ENCODE results near the gene RUFY2. TPM values are rescaled to one million over a fixed set of nuclear protein-coding genes. Genes with fewer than 3 reads are reported as not detected.
"Not testable (repeated sequence)": the region's sequence is repeated elsewhere in the genome, so short reads cannot be mapped to it uniquely, and the experiment has no call there.

RUFY2 gene
- total RNA-seq, 1 experiment from 2014 or later: 16.3 TPM

DNA sequence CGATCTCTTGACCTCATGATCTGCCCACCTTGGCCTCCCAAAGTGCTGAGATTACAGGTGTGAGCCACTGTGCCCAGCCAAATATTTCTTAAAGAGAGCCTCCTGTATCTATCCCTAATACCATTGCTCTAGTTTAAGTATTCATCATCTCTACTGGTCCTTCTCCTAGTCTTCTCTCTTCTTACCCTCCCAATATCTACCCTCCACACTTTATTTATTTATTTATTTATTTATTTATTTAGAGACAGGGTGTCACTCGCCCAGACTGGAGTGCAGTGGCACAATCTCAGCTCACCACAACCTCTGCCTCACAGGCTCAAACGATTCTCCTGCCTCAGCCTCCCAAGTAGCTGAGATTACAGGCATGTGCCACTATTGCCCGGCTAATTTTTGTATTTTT, 82.7 kb downstream of the RUFY2 start:
- not testable (repeated sequence) for H3K4me1 ChIP-seq; H3K9me3 ChIP-seq (replicated peaks); H3K27ac ChIP-seq; H3K36me3 ChIP-seq; H3K4me3 ChIP-seq; H3K27me3 ChIP-seq; DNase-seq

DNA sequence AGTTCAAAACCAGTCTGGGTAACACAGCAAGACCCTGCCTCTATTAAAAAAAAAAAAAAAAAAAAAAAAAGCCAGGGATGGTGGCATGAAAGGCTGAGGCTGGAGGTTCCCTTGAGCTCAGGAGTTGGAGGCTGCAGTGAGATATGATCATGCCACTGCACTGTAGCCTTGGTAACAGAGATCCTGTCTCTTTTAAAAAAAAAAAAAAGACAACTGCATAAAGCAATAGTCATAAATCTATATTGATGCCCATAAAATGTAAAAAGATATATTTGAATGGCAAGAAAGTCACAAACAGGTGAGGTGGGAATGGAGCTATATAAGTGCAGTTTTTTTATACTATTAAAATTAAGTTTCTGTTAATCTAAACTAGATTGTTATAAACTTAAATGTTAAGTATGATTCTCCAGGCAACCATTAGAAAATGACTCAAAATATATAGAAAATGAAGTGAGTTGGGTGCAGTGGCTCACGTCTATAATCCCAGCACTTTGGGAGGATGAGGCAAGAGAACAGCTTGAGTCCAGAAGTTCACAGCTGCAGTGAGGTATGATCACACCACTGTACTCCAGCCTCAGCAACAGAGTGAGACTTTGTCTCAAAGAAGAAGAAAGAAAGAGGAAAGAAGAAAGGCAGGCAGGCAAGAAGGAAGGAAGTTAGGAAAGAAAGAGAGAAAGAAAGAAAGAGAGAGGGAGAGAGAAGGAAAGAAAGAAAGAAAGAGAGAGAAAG, 88.6 kb downstream of the RUFY2 start:
- H3K9me3 ChIP-seq (replicated peaks): no peaks in the 10 kb centered on the region
- DNase-seq: no peak
- H3K36me3 ChIP-seq: no peaks in the 10 kb centered on the region
- H3K27ac ChIP-seq: no peak overlapping the region
- H3K4me1 ChIP-seq: no peaks in the 10 kb centered on the region
- H3K27me3 ChIP-seq: no peaks in the 10 kb centered on the region
- H3K4me3 ChIP-seq: no peak overlapping the region

DNA sequence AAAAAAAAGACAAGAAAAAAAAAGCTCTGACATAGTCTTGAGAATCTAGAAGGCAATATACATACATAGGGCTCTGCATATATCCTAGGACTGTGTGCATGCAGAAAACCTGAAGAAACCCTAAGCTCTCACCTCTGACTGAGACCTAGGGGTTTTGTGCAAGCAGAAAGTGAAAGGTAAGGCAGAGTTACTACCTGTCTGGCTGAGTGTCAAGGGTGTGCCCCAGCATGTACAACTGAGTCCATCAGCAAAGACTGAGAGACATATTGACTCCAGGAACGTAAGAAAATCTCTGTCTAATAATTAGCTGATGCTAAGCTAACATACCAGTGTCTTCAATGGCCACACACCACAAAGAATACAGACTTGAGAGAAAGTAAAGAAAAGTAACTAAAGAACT, 91.5 kb downstream of the RUFY2 start:
- Histone ChIP-seq H3K4me1 (no peaks in the 10 kb centered on the region), H3K27me3 (no peaks in the 10 kb centered on the region), H3K27ac (no peak overlapping the region), H3K4me3 (no peak overlapping the region), H3K36me3 (no peaks in the 10 kb centered on the region), H3K9me3 (replicated peaks) (no peaks in the 10 kb centered on the region)
- no peak for DNase-seq

DNA sequence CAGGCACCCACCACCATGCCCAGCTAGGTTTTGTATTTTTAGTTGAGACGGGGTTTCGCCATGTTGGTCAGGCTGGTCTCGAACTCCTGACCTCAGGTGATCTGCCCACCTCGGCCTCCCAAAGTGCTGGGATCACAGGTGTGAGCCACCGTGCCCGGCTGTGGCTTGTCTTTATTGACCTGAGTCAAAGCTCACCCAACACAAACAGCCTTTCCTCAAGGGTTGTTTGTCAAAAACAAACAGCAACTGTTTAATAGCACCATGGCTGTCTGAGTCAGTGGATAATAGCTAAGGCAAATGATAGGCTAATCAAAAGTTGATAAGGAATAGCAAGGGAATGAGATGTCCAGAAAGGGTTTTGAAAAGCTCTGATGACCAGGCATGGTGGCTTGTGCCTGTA, 92.1 kb downstream of the RUFY2 start:
- not testable (repeated sequence) for H3K27me3 ChIP-seq

DNA sequence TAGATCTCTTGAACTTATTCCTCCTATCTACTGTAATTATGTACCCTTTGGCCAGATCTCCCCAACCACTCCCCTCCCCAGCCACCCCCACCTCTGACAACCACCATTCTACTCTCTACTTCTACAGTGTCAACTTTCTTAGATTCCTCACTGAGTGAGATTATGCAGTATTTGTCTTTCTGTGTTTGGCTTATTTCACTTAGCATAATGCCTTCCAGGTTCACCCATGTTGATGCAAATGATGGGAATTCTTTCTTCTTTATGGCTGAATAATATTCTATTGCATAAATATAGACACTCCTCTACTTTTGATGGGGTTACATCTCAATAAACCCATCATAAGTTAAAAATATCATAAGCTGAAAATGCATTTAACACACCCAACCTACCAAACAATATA, 96.5 kb downstream of the RUFY2 start:
- Histone ChIP-seq H3K27me3 (no peaks in the 10 kb centered on the region), H3K9me3 (replicated peaks) (no peaks in the 10 kb centered on the region)

More for the DNA sequence above, 92.1 kb downstream of the RUFY2 start:
- H3K4me3 ChIP-seq; H3K27ac ChIP-seq; H3K36me3 ChIP-seq; H3K9me3 ChIP-seq (replicated peaks); DNase-seq; H3K4me1 ChIP-seq: not testable (repeated sequence)

DNA sequence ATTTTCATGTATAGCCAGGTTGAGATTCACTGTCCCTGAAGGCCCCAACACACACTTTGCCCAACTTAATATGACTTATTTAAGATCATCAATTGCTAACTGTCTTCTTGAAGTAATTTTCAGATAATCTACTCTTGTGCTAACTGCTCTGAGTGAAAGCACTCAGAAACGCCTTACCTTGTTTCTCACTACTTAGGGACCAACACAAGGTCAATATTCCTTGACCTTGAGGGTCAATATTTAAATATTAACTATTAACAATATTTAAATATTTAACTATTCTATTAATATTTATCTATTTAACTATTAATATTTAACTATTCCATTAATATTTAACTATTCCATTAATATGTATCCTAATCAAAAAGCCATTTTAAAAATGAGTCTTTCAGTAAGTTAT, 101.2 kb downstream of the RUFY2 start:
- Histone ChIP-seq H3K27ac (no peak overlapping the region), H3K4me1 (no peaks in the 10 kb centered on the region), H3K9me3 (replicated peaks) (no peaks in the 10 kb centered on the region), H3K27me3 (no peaks in the 10 kb centered on the region), H3K4me3 (no peak overlapping the region), H3K36me3 (no peaks in the 10 kb centered on the region)
- no peak for DNase-seq

More for the DNA sequence above, 96.5 kb downstream of the RUFY2 start:
- no peaks in the 10 kb centered on the region for H3K4me1 ChIP-seq
- H3K36me3 ChIP-seq: no peaks in the 10 kb centered on the region
- H3K27ac ChIP-seq: no peak overlapping the region
- no peak overlapping the region for H3K4me3 ChIP-seq
- DNase-seq: no peak

DNA sequence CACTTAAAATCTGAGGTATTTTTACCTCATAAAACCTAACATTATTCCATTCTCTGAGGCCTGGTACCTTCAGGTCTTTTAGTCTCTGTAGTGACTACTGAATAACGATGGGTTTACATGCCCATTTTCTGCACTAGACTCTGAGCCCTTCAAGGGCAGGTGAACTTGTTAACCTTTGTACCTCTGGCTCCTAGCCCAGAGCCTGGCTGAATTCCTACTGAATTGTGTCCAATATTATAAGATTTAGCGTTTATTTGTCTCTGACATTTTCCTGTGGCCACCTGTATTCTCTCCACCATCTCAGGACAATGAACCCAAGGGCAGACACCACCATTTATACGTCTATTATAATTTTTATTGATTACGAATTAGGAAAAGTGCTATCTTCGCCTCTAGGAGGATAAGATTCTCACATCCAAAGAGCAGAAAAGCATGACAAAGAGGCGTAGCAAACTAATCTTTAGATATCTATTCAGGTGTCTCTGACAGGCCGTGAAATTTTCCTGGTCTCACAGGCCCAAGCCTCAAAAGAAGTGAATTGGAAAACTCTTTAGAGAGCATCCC, 103.1 kb downstream of the RUFY2 start:
- Histone ChIP-seq H3K36me3 (no peaks in the 10 kb centered on the region), H3K4me3 (no peak overlapping the region), H3K4me1 (no peaks in the 10 kb centered on the region), H3K9me3 (replicated peaks) (no peaks in the 10 kb centered on the region), H3K27me3 (no peaks in the 10 kb centered on the region), H3K27ac (no peak overlapping the region)
- no peak for DNase-seq

DNA sequence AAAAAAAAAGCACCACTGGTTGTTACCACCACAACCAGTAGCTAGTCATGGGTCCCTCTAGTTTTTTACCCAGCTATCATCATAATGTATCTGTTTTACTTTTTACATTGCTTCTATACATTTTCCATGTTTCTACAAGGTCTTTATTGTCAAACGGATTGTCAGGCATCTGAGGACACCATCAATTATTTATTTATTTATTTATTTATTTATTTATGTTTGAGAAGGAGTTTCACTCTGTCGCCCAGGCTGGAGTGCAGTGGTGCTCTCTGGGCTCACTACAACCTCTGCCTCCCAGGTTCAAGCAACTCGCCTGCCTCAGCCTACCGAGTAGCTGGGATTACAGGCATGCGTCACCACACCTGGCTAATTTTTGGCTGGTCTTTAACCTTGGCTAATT, 104.2 kb downstream of the RUFY2 start:
- Histone ChIP-seq H3K27ac (no peak overlapping the region), H3K4me1 (no peaks in the 10 kb centered on the region), H3K36me3 (no peaks in the 10 kb centered on the region), H3K4me3 (no peak overlapping the region), H3K9me3 (replicated peaks) (no peaks in the 10 kb centered on the region), H3K27me3 (no peaks in the 10 kb centered on the region)
- no peak for DNase-seq

DNA sequence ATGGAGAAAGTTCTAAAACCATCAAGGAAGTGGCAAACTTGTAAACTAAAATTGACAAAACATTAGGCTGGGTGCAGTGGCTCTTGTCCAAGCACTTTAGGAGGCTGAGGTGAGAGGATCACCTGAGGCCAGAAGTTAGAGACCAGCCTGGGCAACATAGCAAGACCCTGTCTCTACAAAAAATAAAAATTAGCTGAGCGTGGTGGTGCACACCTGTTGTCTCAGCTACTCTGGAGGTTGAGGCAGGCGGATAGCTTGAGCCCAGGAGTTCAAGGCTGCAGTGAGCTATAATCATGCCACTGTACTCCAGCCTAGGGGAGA, 104.6 kb downstream of the RUFY2 start:
- Histone ChIP-seq H3K27ac (no peak overlapping the region), H3K9me3 (replicated peaks) (no peaks in the 10 kb centered on the region), H3K36me3 (no peaks in the 10 kb centered on the region), H3K27me3 (no peaks in the 10 kb centered on the region), H3K4me3 (no peak overlapping the region), H3K4me1 (no peaks in the 10 kb centered on the region)
- no peak for DNase-seq

DNA sequence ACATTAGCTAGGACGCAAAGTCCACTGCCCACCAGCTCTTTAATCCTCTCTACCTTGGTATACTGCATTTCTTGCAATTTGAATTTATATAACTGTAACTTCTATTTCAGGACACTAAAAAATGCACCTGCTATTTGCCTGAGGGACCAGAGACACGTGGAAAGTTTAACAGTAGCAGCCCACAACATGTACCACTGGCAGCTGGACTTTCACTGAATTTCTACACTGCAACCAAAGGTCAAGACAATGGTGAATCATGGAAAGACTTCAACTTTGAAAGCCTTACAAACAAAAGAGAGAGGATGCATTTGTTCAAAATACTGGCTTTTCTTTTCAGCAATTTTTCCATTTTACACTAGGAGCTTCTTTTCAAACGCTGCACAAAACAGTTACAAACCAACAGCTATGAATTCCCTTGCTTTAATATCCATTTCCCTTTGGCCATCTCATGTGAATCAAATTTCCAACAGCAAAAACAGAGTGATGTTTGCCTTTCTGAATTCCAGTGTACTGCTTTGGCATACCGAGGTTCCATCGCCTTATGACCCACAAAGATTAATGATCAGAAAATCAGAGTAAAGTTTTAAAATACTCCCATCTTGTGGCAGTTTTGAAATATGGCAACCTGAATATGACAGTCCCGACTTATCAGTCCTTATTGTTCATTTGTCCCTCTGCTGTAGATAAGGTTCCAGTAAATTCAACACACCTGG, 105.1 kb downstream of the RUFY2 start:
- peak in 1 of 2 experiments; percentile 61 for DNase-seq
- H3K4me3 ChIP-seq: no peak overlapping the region
- no peaks in the 10 kb centered on the region for H3K27me3 ChIP-seq
- no peaks in the 10 kb centered on the region for H3K9me3 ChIP-seq (replicated peaks)
- H3K4me1 ChIP-seq: no peaks in the 10 kb centered on the region
- H3K36me3 ChIP-seq: no peaks in the 10 kb centered on the region
- no peak overlapping the region for H3K27ac ChIP-seq

DNA sequence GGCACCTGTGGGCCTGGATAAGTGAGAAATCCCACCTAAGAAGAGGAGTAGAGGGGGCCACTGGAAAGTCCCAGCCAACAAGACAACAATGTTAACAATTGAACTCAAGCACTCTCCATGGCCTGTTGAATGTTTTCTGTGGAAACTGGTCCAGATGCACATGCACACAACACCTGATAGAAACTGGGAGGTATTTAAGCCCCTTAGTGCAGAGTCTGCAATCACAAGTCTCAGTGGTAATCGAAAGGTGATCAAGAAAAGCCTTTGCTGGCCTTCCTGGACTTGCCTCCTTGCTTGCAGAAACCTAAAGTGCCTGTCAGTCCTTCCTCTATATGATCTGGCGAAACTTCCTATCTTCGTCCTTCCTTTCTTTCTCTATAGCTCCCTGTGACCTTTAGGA, 105.8 kb downstream of the RUFY2 start:
- no peak overlapping the region for H3K4me3 ChIP-seq
- DNase-seq: no peak
- H3K36me3 ChIP-seq: no peaks in the 10 kb centered on the region
- no peak overlapping the region for H3K27ac ChIP-seq
- H3K27me3 ChIP-seq: no peaks in the 10 kb centered on the region
- no peaks in the 10 kb centered on the region for H3K4me1 ChIP-seq
- H3K9me3 ChIP-seq (replicated peaks): no peaks in the 10 kb centered on the region

DNA sequence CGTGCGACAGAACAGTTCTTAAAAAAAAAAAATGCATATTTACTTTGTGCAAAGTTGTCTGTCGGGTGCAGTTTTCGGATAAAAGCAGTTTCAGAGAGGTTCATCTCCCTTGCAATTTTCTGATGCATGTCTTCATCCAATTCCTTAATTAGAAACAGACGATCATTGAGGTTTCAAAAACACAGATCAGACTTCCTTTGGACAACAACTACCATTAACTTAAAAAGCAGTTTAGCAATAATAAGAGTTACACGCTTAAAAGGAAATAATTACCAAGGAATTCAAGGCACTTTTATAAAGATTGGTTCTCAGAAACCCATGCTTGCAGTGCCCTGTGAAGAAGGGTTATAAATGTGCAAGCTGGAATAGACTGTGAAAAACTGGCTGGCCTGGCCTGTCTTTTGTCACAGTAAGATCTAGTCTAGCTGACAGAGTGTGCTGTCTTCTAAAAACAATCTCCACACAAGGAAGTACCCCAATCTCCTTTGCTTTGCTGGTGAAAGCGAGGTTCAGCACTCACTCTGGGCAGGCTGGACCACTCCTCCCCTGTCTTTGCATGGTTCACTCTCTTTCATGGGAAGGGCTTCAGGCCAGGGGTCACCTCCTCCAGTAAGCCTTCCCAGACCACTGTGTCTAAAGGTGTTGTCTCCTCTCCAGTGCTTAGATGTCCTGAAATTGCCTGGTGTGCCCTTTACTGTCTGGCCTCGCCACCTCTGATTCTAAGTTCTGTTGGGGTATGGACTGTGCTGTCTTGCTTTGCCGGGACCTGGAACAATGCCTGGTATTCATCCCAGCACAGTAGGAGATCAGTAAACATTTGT, 110.0 kb downstream of the RUFY2 start:
- Histone ChIP-seq H3K27ac (no peak overlapping the region), H3K36me3 (no peaks in the 10 kb centered on the region), H3K9me3 (replicated peaks) (no peaks in the 10 kb centered on the region), H3K4me3 (no peak overlapping the region), H3K27me3 (no peaks in the 10 kb centered on the region), H3K4me1 (no peaks in the 10 kb centered on the region)
- no peak for DNase-seq
